WTC11 (cell line): ENCODE results near the gene STK32B. TPM values are rescaled to one million over a fixed set of nuclear protein-coding genes. Genes with fewer than 3 reads are reported as not detected.

Experiments used
- ATAC-seq: fragments of 200-7000 bp; cut with Tn5 transposase; 2 replicates; pipeline ENCODE4 v1.10.0; 2021; ENCODE audit warnings: mild to moderate bottlenecking, moderate library complexity
- CTCF ChIA-PET: fragments of 300-600 bp; sonication (Branson Sonifier 250); formaldehyde crosslinking; loops from one replicate; lab custom pipeline; 2021; ENCODE audit warnings: antibody characterized with exemption; lab: Charles Lee
- POLR2A ChIA-PET: fragments of 350-600 bp; sonication (Branson Sonifier 250); formaldehyde crosslinking; loops from one replicate; lab custom pipeline; 2021; ENCODE audit warnings: antibody characterized with exemption; lab: Charles Lee
- DNase-seq: peaks from one replicate; pipeline ENCODE4 v3.0.0; 2021; ENCODE audit warnings: low spot score
- H3K27ac Mint-ChIP-seq: 2 replicates; pipeline ENCODE4 v1.8.0; 2021; ENCODE audit warnings: mixed read lengths
- H3K27me3 Mint-ChIP-seq: 2 replicates; pipeline ENCODE4 v1.8.0; 2021; ENCODE audit warnings: low read depth, mild to moderate bottlenecking, moderate library complexity, mixed read lengths
- H3K36me3 Mint-ChIP-seq: 2 replicates; pipeline ENCODE4 v1.8.0; 2021; ENCODE audit warnings: mixed read lengths
- H3K4me1 Mint-ChIP-seq: 2 replicates; pipeline ENCODE4 v1.8.0; 2022; ENCODE audit warnings: mixed read lengths
- H3K4me3 Mint-ChIP-seq: 2 replicates; pipeline ENCODE4 v1.8.0; 2021; ENCODE audit warnings: mild to moderate bottlenecking, moderate library complexity, mixed read lengths
- H3K9me3 Mint-ChIP-seq: 2 replicates; pipeline ENCODE4 v1.8.0; 2021; ENCODE audit warnings: mixed read lengths
- ATF2 ChIP-seq: sonication (generic); formaldehyde crosslinking; IDR thresholded peaks from 2 replicates; pipeline ENCODE4 v1.8.1; 2022; ENCODE audit warnings: low read depth, missing genetic modification reagents, borderline replicate concordance
- ATF3 ChIP-seq: sonication (generic); formaldehyde crosslinking; conservative IDR thresholded peaks from 2 replicates; pipeline ENCODE4 v1.8.1; 2022; ENCODE audit warnings: mild to moderate bottlenecking, missing genetic modification reagents
- CTCF ChIP-seq: fragments of 200-600 bp; IDR thresholded peaks from 2 replicates; pipeline ENCODE4 v1.8.0; 2022; ENCODE audit warnings: antibody characterized with exemption
- ELF4 ChIP-seq: sonication (generic); formaldehyde crosslinking; IDR thresholded peaks from 2 replicates; pipeline ENCODE4 v1.8.1; 2022; ENCODE audit warnings: low read depth, mild to moderate bottlenecking, moderate library complexity, missing genetic modification reagents
- ERG ChIP-seq: fragments of 250-450 bp; sonication (Bioruptor Pico); IDR thresholded peaks from 2 replicates; pipeline ENCODE4 v1.8.0; 2021; ENCODE audit warnings: mild to moderate bottlenecking
- FOXK1 ChIP-seq: sonication (generic); formaldehyde crosslinking; IDR thresholded peaks from 2 replicates; pipeline ENCODE4 v1.8.0; 2022; ENCODE audit warnings: mild to moderate bottlenecking, moderate library complexity, missing genetic modification reagents
- FOXP4 ChIP-seq: sonication (generic); formaldehyde crosslinking; IDR thresholded peaks from 2 replicates; pipeline ENCODE4 v1.8.0; 2022; ENCODE audit warnings: mild to moderate bottlenecking, missing genetic modification reagents
- IRF1 ChIP-seq: sonication (generic); formaldehyde crosslinking; IDR thresholded peaks from 2 replicates; pipeline ENCODE4 v1.8.0; 2023; ENCODE audit warnings: missing genetic modification reagents
- KAT7 ChIP-seq: sonication (generic); formaldehyde crosslinking; IDR thresholded peaks from 2 replicates; pipeline ENCODE4 v1.8.1; 2023; ENCODE audit warnings: missing genetic modification reagents, mild to moderate bottlenecking, borderline replicate concordance
- NFE2L1 ChIP-seq: sonication (generic); formaldehyde crosslinking; IDR thresholded peaks from 2 replicates; pipeline ENCODE4 v1.8.1; 2023; ENCODE audit warnings: missing genetic modification reagents
- NFYB ChIP-seq: sonication (generic); formaldehyde crosslinking; conservative IDR thresholded peaks from 2 replicates; pipeline ENCODE4 v1.8.0; 2022; ENCODE audit warnings: low read depth, missing genetic modification reagents
- PREB ChIP-seq: sonication (generic); formaldehyde crosslinking; IDR thresholded peaks from 2 replicates; pipeline ENCODE4 v1.8.1; 2022; ENCODE audit warnings: mild to moderate bottlenecking, missing genetic modification reagents, moderate library complexity, borderline replicate concordance
- RORB ChIP-seq: fragments of 250-450 bp; sonication (Bioruptor Pico); IDR thresholded peaks from 2 replicates; pipeline ENCODE4 v1.9.0; 2021; ENCODE audit warnings: mild to moderate bottlenecking
- SP1 ChIP-seq: sonication (generic); formaldehyde crosslinking; conservative IDR thresholded peaks from 2 replicates; pipeline ENCODE4 v1.8.1; 2022; ENCODE audit warnings: missing genetic modification reagents
- TP53 ChIP-seq: sonication (generic); formaldehyde crosslinking; IDR thresholded peaks from 2 replicates; pipeline ENCODE4 v1.8.1; 2023; ENCODE audit warnings: mild to moderate bottlenecking, missing genetic modification reagents
- USF2 ChIP-seq: sonication (generic); formaldehyde crosslinking; IDR thresholded peaks from 2 replicates; pipeline ENCODE4 v1.8.1; 2023; ENCODE audit warnings: mild to moderate bottlenecking, missing genetic modification reagents, moderate library complexity
- ZBTB21 ChIP-seq: sonication (generic); formaldehyde crosslinking; IDR thresholded peaks from 2 replicates; pipeline ENCODE4 v1.8.1; 2023; ENCODE audit warnings: mild to moderate bottlenecking, missing genetic modification reagents, borderline replicate concordance
- ZMAT4 ChIP-seq: fragments of 250-450 bp; sonication (Bioruptor Pico); IDR thresholded peaks from 2 replicates; pipeline ENCODE4 v1.9.0; 2021; ENCODE audit warnings: mild to moderate bottlenecking
- ZNF138 ChIP-seq: sonication (generic); formaldehyde crosslinking; conservative IDR thresholded peaks from 2 replicates; pipeline ENCODE4 v1.8.1; 2022; ENCODE audit warnings: mild to moderate bottlenecking, moderate library complexity, missing genetic modification reagents
- total RNA-seq: library from RNA; stranded (reverse); gene quantifications from 3 replicates; pipeline ENCODE4 v1.2.3, GENCODE V29; 2021

Gene STK32B
- total RNA-seq, 1 experiment from 2014 or later, result 1.9 TPM

- no peak for ATAC-seq
- Mint-ChIP-seq H3K4me3 (no peak overlapping the region), H3K27me3 (no peaks in the 10 kb centered on the region; the same call in 1 of the 2 replicates), H3K9me3 (peaks cover 22% of the 10 kb centered on the region), H3K27ac (no peak overlapping the region), H3K36me3 (peaks cover 12% of the 10 kb centered on the region), H3K4me1 (peaks cover 20% of the 10 kb centered on the region)
- DNase-seq, result no peak
- no peak for TF ChIP-seq FOXK1
- POLR2A ChIA-PET, result no interaction called here
- CTCF ChIA-PET, result no interaction called here
These were observed 21.7 kb downstream of the STK32B start for GRCh38 chr4:5072948-5073347.

DNA sequence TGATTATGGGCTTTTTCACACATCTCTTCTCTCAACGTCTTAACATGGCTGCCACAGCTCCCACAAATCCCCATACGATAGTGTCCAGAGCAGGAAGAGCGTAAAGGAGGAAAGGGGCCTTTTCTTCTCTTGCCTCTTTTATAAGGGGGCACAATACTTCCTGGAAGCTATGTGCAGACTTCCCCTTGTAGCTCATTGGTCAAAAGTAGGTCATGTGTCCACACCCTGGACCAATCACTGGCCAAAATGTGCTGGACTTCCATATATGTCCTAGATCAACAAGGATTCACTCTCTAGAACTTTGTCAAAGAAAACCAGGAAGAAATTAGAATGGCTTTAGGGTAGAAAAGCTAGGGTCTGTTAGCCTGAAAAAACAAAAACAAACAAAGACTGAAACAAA, 26.7 kb downstream of the STK32B start:
- TF ChIP-seq TP53 (CRISPR knock-in tag), result no peak
- no peak for TF ChIP-seq ZBTB21 (CRISPR knock-in tag)
- peak; percentile 45; the same call in 1 of the 2 replicates for TF ChIP-seq USF2 (CRISPR knock-in tag)
- TF ChIP-seq IRF1 (CRISPR knock-in tag), result no peak
- peak; percentile 44 for TF ChIP-seq NFYB (CRISPR knock-in tag)
- Mint-ChIP-seq H3K4me1 (no peaks in the 10 kb centered on the region; the same call in 1 of the 2 replicates), H3K27me3 (no peaks in the 10 kb centered on the region; the same call in 1 of the 2 replicates), H3K4me3 (no peak overlapping the region), H3K36me3 (no peaks in the 10 kb centered on the region), H3K27ac (no peak overlapping the region), H3K9me3 (peaks cover 14% of the 10 kb centered on the region)
- ChIA-PET CTCF (no interaction called here), POLR2A (no interaction called here)
- no peak for ATAC-seq
- DNase-seq, result no peak

DNA sequence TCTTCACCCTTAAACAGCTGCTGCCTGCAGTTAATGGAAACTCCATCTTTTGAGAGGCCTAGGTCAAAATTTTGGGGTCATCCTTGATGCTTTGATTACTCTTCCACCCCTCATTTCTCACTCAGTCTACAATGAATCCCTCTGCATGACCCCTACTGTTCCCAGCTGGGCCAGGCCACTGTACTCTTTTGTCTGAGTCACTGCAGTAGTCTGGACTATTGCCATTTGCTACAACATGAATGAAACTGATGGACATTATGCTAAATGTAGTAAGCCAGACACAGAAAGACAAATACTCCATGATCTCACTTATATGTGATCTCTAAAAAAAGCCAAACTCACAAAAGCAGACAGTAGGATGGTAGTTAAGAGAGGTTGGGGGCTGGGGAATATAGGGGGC, 28.3 kb downstream of the STK32B start:
- H3K27ac Mint-ChIP-seq, result no peak overlapping the region

GRCh38 chr4:5081441-5081999, 30.2 kb downstream of the STK32B start:
- POLR2A ChIA-PET, result no interaction called here
- DNase-seq (no peak), ATAC-seq (no peak)
- Mint-ChIP-seq H3K27ac (no peak overlapping the region), H3K4me3 (no peak overlapping the region), H3K27me3 (no peaks in the 10 kb centered on the region; the same call in 1 of the 2 replicates), H3K36me3 (peaks cover 12% of the 10 kb centered on the region), H3K4me1 (no peaks in the 10 kb centered on the region; the same call in 1 of the 2 replicates), H3K9me3 (peaks cover 28% of the 10 kb centered on the region)
- CTCF ChIA-PET, result no interaction called here
- TF ChIP-seq SP1, result no peak
- TF ChIP-seq PREB, result no peak
- no peak for TF ChIP-seq ERG
- TF ChIP-seq FOXP4 (CRISPR knock-in tag), result no peak
- TF ChIP-seq CTCF, result no peak
- no peak for TF ChIP-seq ATF3 (CRISPR knock-in tag)
- TF ChIP-seq RORB (CRISPR knock-in tag), result no peak
- no peak for TF ChIP-seq ZNF138 (CRISPR knock-in tag)
- TF ChIP-seq ATF2 (CRISPR knock-in tag), result no peak

More for the DNA sequence above, 28.3 kb downstream of the STK32B start:
- H3K4me1 Mint-ChIP-seq, result no peaks in the 10 kb centered on the region; the same call in 1 of the 2 replicates
- peaks cover 14% of the 10 kb centered on the region for H3K9me3 Mint-ChIP-seq
- H3K36me3 Mint-ChIP-seq, result no peaks in the 10 kb centered on the region
- no peak for ATAC-seq
- DNase-seq, result no peak
- no peaks in the 10 kb centered on the region; the same call in 1 of the 2 replicates for H3K27me3 Mint-ChIP-seq
- no peak overlapping the region for H3K4me3 Mint-ChIP-seq
- POLR2A ChIA-PET, result no interaction called here
- TF ChIP-seq NFE2L1 (CRISPR knock-in tag) (no peak), ELF4 (no peak), ZMAT4 (no peak), KAT7 (CRISPR knock-in tag) (no peak)
- CTCF ChIA-PET, result no interaction called here
